SK-N-MC (cell line): ENCODE data around the gene ARL5C.

Experiments
- DNase-seq: peaks from one replicate; pipeline ENCODE4 v3.0.0-alpha.2; 2011; ENCODE audit warnings: low read depth, low spot score
- H3K27ac ChIP-seq: fragments of 200-600 bp; sonication (generic); 2 replicates; pipeline ENCODE4 v1.5.1; 2016; ENCODE audit warnings: mixed run types
- H3K36me3 ChIP-seq: fragments of 200-600 bp; sonication (generic); 2 replicates; pipeline ENCODE4 v1.6.1; 2017; ENCODE audit warnings: antibody characterized with exemption, low read length, mixed read lengths; ENCODE audit not compliant: insufficient read depth
- H3K4me3 ChIP-seq: fragments of 200-600 bp; sonication (generic); 2 replicates; pipeline ENCODE4 v1.5.1; 2016
- H3K9ac ChIP-seq: fragments of 200-600 bp; sonication (generic); 2 replicates; pipeline ENCODE4 v1.8.0; 2017; ENCODE audit warnings: mixed run types, mixed read lengths; ENCODE audit not compliant: insufficient read length
- H3K9me3 ChIP-seq: fragments of 200-600 bp; sonication (generic); 2 replicates; pipeline ENCODE4 v1.6.1; 2017; ENCODE audit warnings: low read depth, mild to moderate bottlenecking, antibody characterized with exemption, low read length, moderate library complexity, mixed read lengths
- EZH2 ChIP-seq: fragments of 200-600 bp; sonication (generic); IDR thresholded peaks from one replicate; pipeline ENCODE4 v1.6.1; 2017; ENCODE audit warnings: antibody characterized with exemption
- FOXP2 ChIP-seq: optimal IDR thresholded peaks from 2 replicates; pipeline ENCODE3; 2011; ENCODE audit warnings: mild to moderate bottlenecking, moderate library complexity; ENCODE audit not compliant: insufficient read depth; ENCODE audit errors: extremely low read length, control extremely low read depth
- POLR2AphosphoS5 ChIP-seq: IDR thresholded peaks from 2 replicates; pipeline ENCODE4 v1.6.1; 2012; ENCODE audit warnings: mild to moderate bottlenecking, low read depth, low read length, borderline replicate concordance

The ARL5C gene

GRCh38 chr17:39196241-39196807 is 30.4 kb upstream of the ARL5C start:
- Histone ChIP-seq H3K9ac (no peak overlapping the region), H3K36me3 (peaks cover 9% of the 10 kb centered on the region), H3K4me3 (peak overlapping the region; percentile 90), H3K9me3 (no peaks in the 10 kb centered on the region), H3K27ac (no peak overlapping the region)
- no peak for DNase-seq
- TF ChIP-seq POLR2AphosphoS5: no peak
- TF ChIP-seq EZH2: no peak
- no peak for TF ChIP-seq FOXP2

- no peak for DNase-seq
- TF ChIP-seq FOXP2: no peak
- no peak for TF ChIP-seq EZH2
- no peak for TF ChIP-seq POLR2AphosphoS5
- no peaks in the 10 kb centered on the region for H3K9me3 ChIP-seq
- peaks cover 2% of the 10 kb centered on the region for H3K36me3 ChIP-seq
- no peak overlapping the region for H3K4me3 ChIP-seq
- H3K9ac ChIP-seq: no peak overlapping the region
- no peak overlapping the region for H3K27ac ChIP-seq
Measured at GRCh38 chr17:39195568-39196160, 29.7 kb upstream of the ARL5C start.

- Histone ChIP-seq H3K9me3 (no peaks in the 10 kb centered on the region), H3K36me3 (no peaks in the 10 kb centered on the region; the same call in 1 of the 2 replicates), H3K27ac (no peak overlapping the region), H3K4me3 (no peak overlapping the region), H3K9ac (no peak overlapping the region)
- no peak for DNase-seq
- no peak for TF ChIP-seq FOXP2
- TF ChIP-seq EZH2: no peak
- TF ChIP-seq POLR2AphosphoS5: no peak
Measured at GRCh38 chr17:39194985-39195524, 29.1 kb upstream of the ARL5C start.

GRCh38 chr17:39194089-39194984 is 28.4 kb upstream of the ARL5C start:
- TF ChIP-seq FOXP2 (no peak), EZH2 (no peak), POLR2AphosphoS5 (no peak)
- DNase-seq: no peak
- Histone ChIP-seq H3K36me3 (no peaks in the 10 kb centered on the region; the same call in 1 of the 2 replicates), H3K27ac (no peak overlapping the region), H3K4me3 (no peak overlapping the region), H3K9me3 (no peaks in the 10 kb centered on the region), H3K9ac (no peak overlapping the region)

- H3K9ac ChIP-seq: no peak overlapping the region
- no peaks in the 10 kb centered on the region for H3K9me3 ChIP-seq
- TF ChIP-seq FOXP2 (no peak), EZH2 (no peak), POLR2AphosphoS5 (no peak)
- no peak overlapping the region for H3K4me3 ChIP-seq
- H3K36me3 ChIP-seq: no peaks in the 10 kb centered on the region; the same call in 1 of the 2 replicates
- no peak overlapping the region for H3K27ac ChIP-seq
- no peak for DNase-seq
Measured at GRCh38 chr17:39193346-39193745, 27.4 kb upstream of the ARL5C start.

DNA sequence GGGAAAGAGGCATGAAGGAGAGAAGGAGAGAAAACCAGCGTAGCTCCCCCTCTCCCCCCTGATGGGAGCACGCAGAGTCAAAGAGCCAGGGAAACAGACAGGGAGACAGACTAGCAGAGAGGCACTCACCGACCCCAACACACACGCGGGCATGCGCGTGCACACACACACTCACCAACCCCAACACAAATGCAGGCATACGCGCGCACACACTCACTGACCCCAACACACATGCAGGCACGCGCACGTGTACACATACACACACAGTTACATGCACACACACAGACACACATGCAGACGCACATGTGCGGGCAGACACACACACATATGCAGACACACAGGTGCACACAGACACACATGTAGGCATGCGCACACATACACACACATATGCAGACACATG is 26.9 kb upstream of the ARL5C start:
- H3K27ac ChIP-seq: no peak overlapping the region
- no peaks in the 10 kb centered on the region; the same call in 1 of the 2 replicates for H3K36me3 ChIP-seq
- H3K9me3 ChIP-seq: no peaks in the 10 kb centered on the region
- DNase-seq: no peak
- no peak overlapping the region for H3K9ac ChIP-seq
- no peak overlapping the region for H3K4me3 ChIP-seq
- TF ChIP-seq FOXP2 (no peak), POLR2AphosphoS5 (no peak), EZH2 (no peak)

DNA sequence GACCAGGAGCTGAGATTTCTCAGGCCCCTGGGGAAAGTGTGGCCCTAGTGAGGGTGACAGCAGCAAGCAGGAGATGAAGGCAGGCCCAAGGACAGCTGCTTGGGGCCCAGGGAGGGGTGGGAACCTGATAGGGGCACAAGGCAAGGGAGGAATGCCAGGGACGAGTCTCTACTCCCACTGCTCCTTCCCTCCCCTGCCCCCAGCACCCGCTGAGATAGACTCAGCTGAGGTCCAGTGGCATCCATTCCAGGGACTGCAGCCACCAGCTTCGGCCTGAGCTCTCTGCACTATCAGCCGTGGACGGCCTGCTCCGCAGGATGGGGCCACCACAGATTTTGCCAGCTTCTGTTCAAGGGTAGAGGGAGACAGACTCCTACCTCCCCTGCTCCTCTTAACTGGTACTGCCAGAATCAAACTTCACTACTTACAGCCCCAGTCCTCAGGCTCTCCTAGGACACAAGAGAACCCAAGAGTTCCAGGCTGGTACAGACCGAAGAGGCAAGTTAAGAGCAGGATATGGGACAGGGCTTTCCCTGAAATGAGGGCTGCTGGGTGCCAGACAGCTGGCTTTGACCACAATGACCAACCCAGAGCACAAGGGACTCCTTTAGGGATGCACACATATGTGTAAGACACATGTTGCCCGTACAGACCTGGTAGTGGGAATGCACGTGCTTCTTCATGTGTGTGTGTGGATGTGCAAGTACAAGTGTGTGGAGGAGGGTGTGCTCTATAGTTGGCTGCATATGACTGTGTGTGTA is 26.0 kb upstream of the ARL5C start:
- TF ChIP-seq FOXP2 (no peak), POLR2AphosphoS5 (no peak), EZH2 (no peak)

DNA sequence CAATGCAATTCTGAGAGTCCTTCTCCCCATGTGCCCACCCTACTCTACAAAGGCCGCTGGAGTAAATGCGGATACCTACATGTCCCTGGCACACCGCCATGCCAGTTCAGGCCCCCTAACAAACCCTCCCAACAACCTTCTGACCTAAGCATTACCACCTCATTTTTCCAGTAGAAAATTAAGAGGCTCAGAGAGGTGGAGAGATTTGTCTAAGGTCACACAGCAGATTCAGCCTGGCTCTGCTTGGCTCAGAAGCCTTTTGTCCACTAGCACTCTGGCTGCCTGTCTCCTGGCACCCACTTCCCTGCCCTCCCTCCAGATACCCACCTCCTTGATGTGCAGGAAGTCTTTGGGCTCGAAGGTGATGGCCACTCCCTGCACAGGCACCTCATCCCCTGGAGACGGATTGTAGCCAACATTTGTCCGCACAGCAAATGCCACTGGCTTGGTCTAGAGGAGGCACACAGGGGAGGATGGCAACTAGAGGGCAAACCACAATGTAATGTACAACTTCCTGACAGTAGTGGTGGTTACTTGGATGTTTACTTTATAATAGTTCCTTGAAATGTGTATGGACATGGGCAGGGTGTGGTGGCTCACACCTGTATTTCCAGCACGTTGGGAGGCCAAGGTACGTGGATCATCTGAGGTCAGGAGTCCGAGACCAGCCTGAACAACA is 21.3 kb upstream of the ARL5C start:
- peaks cover 4% of the 10 kb centered on the region; the same call in 1 of the 2 replicates for H3K36me3 ChIP-seq
- no peak overlapping the region for H3K27ac ChIP-seq
- TF ChIP-seq FOXP2 (no peak), POLR2AphosphoS5 (no peak), EZH2 (no peak)
- DNase-seq: no peak
- H3K9me3 ChIP-seq: no peaks in the 10 kb centered on the region
- no peak overlapping the region for H3K9ac ChIP-seq
- H3K4me3 ChIP-seq: no peak overlapping the region

More for the DNA sequence above, 26.0 kb upstream of the ARL5C start:
- H3K4me3 ChIP-seq: no peak overlapping the region
- H3K36me3 ChIP-seq: no peaks in the 10 kb centered on the region; the same call in 1 of the 2 replicates
- H3K27ac ChIP-seq: no peak overlapping the region
- no peak overlapping the region for H3K9ac ChIP-seq
- no peak for DNase-seq
- H3K9me3 ChIP-seq: no peaks in the 10 kb centered on the region
